GM12873 (cell line): Measurements from ENCODE around the gene ERGIC3.

ENCODE experiments used
- CTCF ChIP-seq: IDR thresholded peaks from 2 replicates; pipeline ENCODE4 v1.5.1; 2012; ENCODE audit warnings: low read depth, mild to moderate bottlenecking, moderate library complexity, low read length, control low read depth; ENCODE audit not compliant: insufficient read depth; ENCODE audit errors: missing control alignments

ERGIC3 gene

GRCh38 chr20:35503281-35503680, 38.6 kb upstream of the ERGIC3 start:
- TF ChIP-seq CTCF: no peak

- no peak for TF ChIP-seq CTCF
Measured at GRCh38 chr20:35503841-35504561, 37.9 kb upstream of the ERGIC3 start.

- TF ChIP-seq CTCF: no peak
Measured at GRCh38 chr20:35504751-35505150, 37.1 kb upstream of the ERGIC3 start.

- no peak for TF ChIP-seq CTCF
Measured at GRCh38 chr20:35506179-35506578, 35.7 kb upstream of the ERGIC3 start.

- no peak for TF ChIP-seq CTCF
Measured at GRCh38 chr20:35506872-35507638, 34.8 kb upstream of the ERGIC3 start.

GRCh38 chr20:35508493-35509218, 33.2 kb upstream of the ERGIC3 start:
- TF ChIP-seq CTCF: no peak

- no peak for TF ChIP-seq CTCF
Measured at GRCh38 chr20:35510951-35511735, 30.7 kb upstream of the ERGIC3 start.
